Right lobe of liver (tissue), 6 donors: ENCODE measurements around the gene SERPING1. TPM values are rescaled to one million over a fixed set of nuclear protein-coding genes. Genes with fewer than 3 reads are reported as not detected.
A peak's percentile ranks its signal among the peaks of the same experiment; 100 is the strongest.

Source experiments
- ATAC-seq, 4 donors: fragments of 200-7000 bp; cut with Tn5 transposase; one replicate each; pipeline ENCODE4 v1.9.1; 2020; ENCODE audit warnings: mild to moderate bottlenecking in 4 of 4, moderate library complexity in 4 of 4
- DNase-seq, 3 donors: peaks; one replicate each; pipeline ENCODE4 v3.0.0-alpha.2; 2020
- H3K27ac ChIP-seq, 3 donors: fragments of 200-600 bp; one replicate each; pipeline ENCODE4 v1.8.0; 2022
- H3K27me3 ChIP-seq, 2 donors: fragments of 200-600 bp; one replicate each; pipeline ENCODE4 v1.8.0; 2022
- H3K36me3 ChIP-seq, 4 donors: fragments of 200-600 bp; sonication (generic) in 1 of 4; one replicate each; pipeline versions ENCODE4 v1.5.1 to v1.8.0; 2017 to 2022; ENCODE audit warnings: control low read depth in 1 of 4
- H3K4me1 ChIP-seq, 4 donors: fragments of 200-600 bp; sonication (generic) in 1 of 4; one replicate each; pipeline versions ENCODE4 v1.5.1 to v1.8.0; 2017 to 2022; ENCODE audit warnings: control low read depth in 1 of 4
- H3K4me3 ChIP-seq, 3 donors: fragments of 200-600 bp; one replicate each; pipeline ENCODE4 v1.8.0; 2022
- H3K9me3 ChIP-seq, 4 donors: fragments of 200-600 bp; sonication (generic) in 1 of 4; one replicate each; pipeline versions ENCODE4 v1.5.1 to v1.8.0; 2017 to 2022; ENCODE audit warnings: control low read depth in 1 of 4
- CTCF ChIP-seq, 4 donors: fragments of 200-600 bp in 3 of 4; fragments of 450-650 bp in 1 of 4; IDR thresholded peaks; one replicate each; pipeline versions ENCODE4 v1.5.1 to v1.8.0; 2016 to 2022; ENCODE audit warnings: antibody characterized with exemption in 4 of 4, mild to moderate bottlenecking in 2 of 4
- POLR2A ChIP-seq: fragments of 450-650 bp; IDR thresholded peaks from one replicate; pipeline ENCODE4 v1.6.1; 2017; ENCODE audit warnings: antibody characterized with exemption, mild to moderate bottlenecking
- WGBS: methylation state at CpG from one replicate; pipeline ENCODE4 v1.1.6; 2018; ENCODE audit warnings: low coverage, low lambda C conversion rate; ENCODE audit not compliant: insufficient coverage; ENCODE audit errors: missing lambda C conversion rate; 5-methylcytosine and 5-hydroxymethylcytosine counted together
- intact Hi-C, 2 donors: fragments of 100-400 bp; cut with DNase I; formaldehyde crosslinking; loops; one replicate each; pipeline versions ENCODE4 v1.11.2 to v1.14.1; 2022
- total RNA-seq, 6 experiments: library from RNA; depleted of rRNA in 2 of 6; stranded (reverse); fragments of >200 nt in 2 of 6; fragmentation: NEBNext Ultra II Directional in 3 of 6; extraction: Animal tissue kit (Norgen Biotek cat#: 25700) in 3 of 6; gene quantifications; one replicate each; pipeline versions ENCODE4 v1.1.0 to v1.2.4, GENCODE V29; 2016 to 2023
- donor health status: DM: no; HTN: yes; CAD: no.
- donor health status: DM: no; HTN: no; CAD: no.
- donor health status: DM: no; HTN: no; CAD: no.
- donor health status: DM: no; HTN: yes; CAD: no.
- donor health status: DM: no; HTN: yes; CAD: no.

SERPING1 gene
- total RNA-seq, 6 experiments from 2014 or later: 1,903 to 2,571 (median 2,194) TPM

GRCh38 chr11:57656885-57657193 lies 59.4 kb downstream of the SERPING1 start:
- ATAC-seq: no peak
- Histone ChIP-seq H3K9me3 (no peaks in the 10 kb centered on the region), H3K27ac (peak overlapping the region; percentile 76 to 81 (median 79)), H3K36me3 (peaks cover 0 to 25% (median 10%) of the 10 kb centered on the region in 4 donors), H3K4me1 (peaks cover 0 to 9% (median 2%) of the 10 kb centered on the region in 4 donors), H3K27me3 (no peaks in the 10 kb centered on the region), H3K4me3 (peak overlapping the region; percentile 25 to 80 (median 72))
- TF ChIP-seq CTCF (IDR thresholded peaks at IDR 0.05) (no peak), POLR2A (no peak)
- DNase-seq: no peak
- WGBS: 23% methylated on average over 5 of the region's 5 CpGs
- intact Hi-C loops: no loop called here

GRCh38 chr11:57657194-57658022 lies 59.9 kb downstream of the SERPING1 start, which contains the start of gene CLP1:
Gene CLP1, plus strand, starts transcription at chr11:57657762. Its CDS starts 1,715 bp downstream, at chr11:57659477.
- 0% methylated on average over 8 of the region's 45 CpGs for WGBS
- Histone ChIP-seq H3K27me3 (no peaks in the 10 kb centered on the region), H3K9me3 (no peaks in the 10 kb centered on the region), H3K4me1 (peaks cover 0 to 9% (median 2%) of the 10 kb centered on the region in 4 donors), H3K4me3 (peak within 1 kb of the TSS; percentile 44 to 80 (median 72)), H3K36me3 (peaks cover 0 to 31% (median 13%) of the 10 kb centered on the region in 4 donors), H3K27ac (peak within 1 kb of the TSS; percentile 76 to 81 (median 79))
- ATAC-seq (peak; percentile 98 to 99 (median 99)), DNase-seq (peak; percentile 99 to 100 (median 99))
- intact Hi-C loops: no loop called here
- peak in 1 of 4 donors; percentile 13 for TF ChIP-seq CTCF (IDR thresholded peaks at IDR 0.05)
- peak; percentile 85 for TF ChIP-seq POLR2A

GRCh38 chr11:57658023-57658361 lies 60.5 kb downstream of the SERPING1 start:
- H3K9me3 ChIP-seq: no peaks in the 10 kb centered on the region

DNA sequence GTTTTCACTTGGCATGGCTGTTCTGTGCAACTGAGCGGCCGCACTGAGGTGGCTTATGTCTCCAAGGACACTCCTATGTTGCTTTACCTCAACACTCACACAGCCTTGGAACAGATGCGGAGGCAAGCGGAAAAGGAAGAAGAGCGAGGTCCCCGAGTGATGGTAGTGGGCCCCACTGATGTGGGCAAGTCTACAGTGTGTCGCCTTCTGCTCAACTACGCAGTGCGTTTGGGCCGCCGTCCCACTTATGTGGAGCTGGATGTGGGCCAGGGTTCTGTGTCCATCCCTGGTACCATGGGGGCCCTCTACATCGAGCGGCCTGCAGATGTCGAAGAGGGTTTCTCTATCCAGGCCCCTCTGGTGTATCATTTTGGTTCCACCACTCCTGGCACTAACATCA lies 62.2 kb downstream of the SERPING1 start:
- TF ChIP-seq POLR2A: no peak
- no peak for TF ChIP-seq CTCF (IDR thresholded peaks at IDR 0.05)
- WGBS: 86% methylated on average over 5 of the region's 14 CpGs
- Histone ChIP-seq H3K36me3 (peaks cover 0 to 31% (median 14%) of the 10 kb centered on the region in 4 donors), H3K4me1 (peaks cover 0 to 9% (median 2%) of the 10 kb centered on the region in 4 donors), H3K27ac (no peak overlapping the region), H3K27me3 (no peaks in the 10 kb centered on the region), H3K4me3 (no peak overlapping the region), H3K9me3 (no peaks in the 10 kb centered on the region)
- intact Hi-C loops: no loop called here
- ATAC-seq: no peak
- no peak for DNase-seq

More at GRCh38 chr11:57658023-57658361, 60.5 kb downstream of the SERPING1 start:
- intact Hi-C loops: no loop called here
- no peak for TF ChIP-seq POLR2A
- TF ChIP-seq CTCF (IDR thresholded peaks at IDR 0.05): no peak
- H3K4me3 ChIP-seq: peak overlapping the region; percentile 44 to 80 (median 72)
- peaks cover 0 to 9% (median 2%) of the 10 kb centered on the region in 4 donors for H3K4me1 ChIP-seq
- ATAC-seq (no peak), DNase-seq (no peak)
- H3K27me3 ChIP-seq: no peaks in the 10 kb centered on the region
- peak overlapping the region in 1 of 3 donors; percentile 41 for H3K27ac ChIP-seq
- WGBS: 0% methylated on average over 8 of the region's 8 CpGs
- H3K36me3 ChIP-seq: peaks cover 0 to 31% (median 14%) of the 10 kb centered on the region in 4 donors
